ENCODE data around the gene KCNMB2.
"Not testable (repeated sequence)": the region's sequence is repeated elsewhere in the genome, so short reads cannot be mapped to it uniquely, and the experiment has no call there.

KCNMB2 gene

GRCh38 chr3:178519701-178520100 lies 16.5 kb upstream of the KCNMB2 start:
- DNase-seq (ENCODE audit: low read depth), result no peak

- no peak for DNase-seq (ENCODE audit: low read depth)
These were observed 15.8 kb upstream of the KCNMB2 start for GRCh38 chr3:178520451-178520850.

- no peak for DNase-seq (ENCODE audit: low read depth)
These were observed 13.8 kb upstream of the KCNMB2 start for GRCh38 chr3:178522200-178523052.

GRCh38 chr3:178525251-178525650 lies 11.0 kb upstream of the KCNMB2 start:
- no peak for DNase-seq (ENCODE audit: low read depth)

DNA sequence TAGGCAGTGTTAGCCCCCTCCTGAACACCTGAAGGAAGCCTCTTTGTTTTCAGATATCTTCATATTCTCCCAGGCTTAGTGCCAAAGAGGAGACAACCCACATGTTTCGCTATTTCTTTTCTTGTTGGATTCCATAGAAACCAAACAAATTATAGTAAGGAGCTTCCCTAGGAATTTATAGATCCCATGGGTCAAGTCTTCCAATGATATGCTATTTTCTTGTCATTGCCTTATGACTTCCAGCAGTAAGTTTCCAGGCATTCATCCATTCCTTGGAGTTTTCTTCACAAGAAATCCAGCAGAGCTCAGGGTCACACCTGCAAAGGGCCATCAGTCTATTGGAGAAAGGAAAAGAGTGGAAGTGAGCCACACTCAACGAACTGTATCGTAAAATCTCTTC lies 9.9 kb upstream of the KCNMB2 start:
- no peak for DNase-seq (ENCODE audit: low read depth)

DNA sequence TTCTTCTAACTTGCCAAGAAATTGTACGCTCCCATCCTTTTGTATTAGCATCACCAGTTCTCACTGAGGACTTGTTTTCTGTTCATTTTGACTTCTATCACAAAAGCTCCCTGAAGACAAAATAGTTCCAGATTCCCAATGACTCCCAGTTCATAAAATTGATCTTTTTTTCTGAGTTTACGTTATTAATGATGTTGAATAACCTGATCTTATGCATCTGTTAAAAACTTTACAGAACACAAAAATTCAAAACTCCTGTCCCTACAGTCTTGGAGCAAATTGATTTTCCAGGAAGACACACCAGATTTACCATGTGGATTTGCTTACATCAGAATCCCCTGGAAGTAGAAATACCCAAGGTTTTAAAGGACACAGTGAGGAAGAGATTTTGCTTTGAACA lies 8.3 kb upstream of the KCNMB2 start:
- DNase-seq (ENCODE audit: low read depth), result no peak

- DNase-seq (ENCODE audit: low read depth), result no peak
These were observed 6.5 kb upstream of the KCNMB2 start for GRCh38 chr3:178529606-178530225.

- no peak for DNase-seq (ENCODE audit: low read depth)
These were observed 3.8 kb upstream of the KCNMB2 start for GRCh38 chr3:178532476-178532875.

DNA sequence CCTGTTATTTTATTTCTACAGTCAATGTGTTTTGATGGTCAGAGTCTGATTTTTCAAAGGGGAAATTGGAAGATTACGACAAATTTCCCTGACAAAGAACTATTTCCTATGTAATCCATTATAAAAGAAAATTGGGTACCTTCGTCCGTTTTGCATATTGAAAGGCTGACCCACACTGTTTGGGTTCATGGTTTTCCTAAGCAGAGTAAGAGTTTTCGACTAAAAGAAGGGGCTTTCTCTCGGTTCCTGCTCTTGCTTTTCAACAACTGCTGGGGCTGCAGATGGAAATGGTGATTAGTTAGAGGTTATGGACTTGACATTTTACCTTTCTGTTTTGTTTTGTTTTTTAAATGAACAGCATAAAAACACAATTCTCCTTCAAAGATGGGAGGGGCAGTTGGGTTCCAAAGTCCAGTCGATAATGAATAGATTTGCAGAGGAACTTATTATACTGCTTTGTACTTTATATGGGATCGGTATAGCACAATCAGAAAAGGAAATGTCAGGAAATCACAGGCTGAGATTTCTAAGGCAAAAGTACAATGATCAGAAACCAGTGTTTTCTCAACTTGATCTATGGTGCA lies 978 bp downstream of the KCNMB2 start:
- no peak for DNase-seq (ENCODE audit: low read depth)

DNA sequence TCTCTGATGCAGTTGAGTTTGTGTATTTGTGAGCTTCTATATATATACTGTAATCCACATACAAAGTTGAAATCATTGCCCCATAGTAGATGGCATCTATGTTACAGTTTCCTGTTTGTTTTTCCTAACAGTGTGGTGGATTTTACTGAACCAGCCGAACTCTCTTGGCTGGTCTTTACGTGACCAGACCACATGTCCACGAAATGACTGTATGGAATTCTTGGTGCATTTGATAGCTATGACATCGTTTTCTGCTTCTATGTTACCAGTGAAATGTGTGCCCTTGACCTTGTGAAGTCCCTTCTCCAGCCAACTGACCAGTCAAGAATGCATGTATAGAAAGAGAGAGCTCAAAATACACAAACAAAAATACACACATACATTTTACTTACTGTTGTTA lies 1.8 kb downstream of the KCNMB2 start:
- no peak for DNase-seq (ENCODE audit: low read depth)

DNA sequence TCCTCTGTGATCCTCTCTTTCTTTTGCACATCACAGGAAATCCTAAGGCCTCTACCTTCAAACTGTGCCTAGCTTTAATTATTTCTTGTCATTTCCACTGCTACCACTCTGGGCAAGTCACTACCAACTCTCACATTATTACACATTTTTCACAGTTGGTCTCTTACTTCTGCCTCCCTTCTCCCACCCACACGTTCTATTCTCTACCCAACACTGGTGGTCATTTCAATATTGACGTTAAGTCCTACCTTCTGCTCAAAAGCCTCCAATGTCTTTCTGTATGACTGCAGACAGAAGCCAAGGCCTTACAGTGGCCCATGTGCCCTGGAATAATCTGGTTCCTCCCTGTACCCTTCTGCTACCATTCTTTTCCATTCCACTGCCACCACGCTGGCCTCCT lies 3.9 kb downstream of the KCNMB2 start:
- no peak for DNase-seq (ENCODE audit: low read depth)

- no peak for DNase-seq (ENCODE audit: low read depth)
These were observed 9.1 kb downstream of the KCNMB2 start for GRCh38 chr3:178545337-178545736.

DNA sequence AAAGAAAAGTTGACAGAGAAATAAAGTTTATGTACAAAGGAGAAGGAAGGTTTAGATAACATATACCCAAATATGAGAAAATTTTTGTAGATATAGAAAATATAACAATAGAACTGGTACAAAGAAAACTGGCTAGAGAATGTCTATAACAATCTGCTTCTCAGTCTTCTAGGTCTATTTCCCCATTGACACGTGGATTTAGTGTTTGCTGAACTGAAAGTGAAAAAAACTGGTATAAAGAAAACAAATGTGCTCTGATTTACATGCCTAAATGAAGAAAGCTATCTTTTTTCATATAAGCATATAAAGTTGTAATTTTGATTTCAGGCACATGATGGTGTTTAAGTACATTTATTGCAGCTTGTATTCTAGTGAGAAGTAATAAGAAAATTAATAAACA lies 9.8 kb downstream of the KCNMB2 start:
- DNase-seq (ENCODE audit: low read depth), result no peak

DNA sequence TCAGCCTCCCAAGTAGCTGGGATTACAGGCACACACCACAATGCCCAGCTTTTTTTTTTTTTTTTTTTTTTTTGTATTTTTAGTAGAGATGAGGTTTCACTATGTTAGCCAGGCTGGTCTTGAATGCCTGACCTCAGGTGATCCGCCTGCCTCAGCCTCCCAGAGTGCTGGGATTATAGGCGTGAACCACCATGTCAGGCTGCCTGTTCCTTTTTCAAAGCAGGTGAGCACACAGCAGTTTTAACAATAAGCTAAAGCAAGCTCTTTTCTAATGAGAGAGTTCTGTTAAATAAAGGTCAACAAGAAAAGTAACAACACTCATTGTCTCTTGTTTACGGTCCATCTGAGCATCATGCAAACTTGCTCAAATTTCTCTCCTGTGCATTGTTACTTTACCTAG lies 13.2 kb downstream of the KCNMB2 start:
- DNase-seq (ENCODE audit: low read depth), result not testable (repeated sequence)

- no peak for DNase-seq (ENCODE audit: low read depth)
These were observed 15.7 kb downstream of the KCNMB2 start for GRCh38 chr3:178551916-178552321.

DNA sequence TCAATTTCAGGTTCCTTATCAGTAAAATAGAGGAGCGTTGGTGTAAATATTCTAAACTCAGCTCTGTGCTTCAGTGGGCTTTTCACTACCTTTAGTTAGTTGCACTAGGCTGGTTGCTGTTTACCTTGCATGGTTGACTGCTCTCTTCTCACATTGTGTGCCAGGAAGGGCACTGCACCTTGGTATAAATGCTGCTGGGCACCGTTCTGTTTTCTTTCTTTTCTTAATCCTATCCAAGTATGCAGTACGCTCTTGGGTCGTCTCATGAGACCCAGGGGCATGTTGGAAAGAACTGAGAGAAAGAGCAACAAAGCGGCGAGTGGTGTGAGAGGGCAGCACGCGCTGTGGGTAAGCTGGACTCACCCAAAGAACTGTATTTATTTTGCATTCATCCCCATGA lies 22.4 kb downstream of the KCNMB2 start:
- DNase-seq (ENCODE audit: low read depth), result no peak

DNA sequence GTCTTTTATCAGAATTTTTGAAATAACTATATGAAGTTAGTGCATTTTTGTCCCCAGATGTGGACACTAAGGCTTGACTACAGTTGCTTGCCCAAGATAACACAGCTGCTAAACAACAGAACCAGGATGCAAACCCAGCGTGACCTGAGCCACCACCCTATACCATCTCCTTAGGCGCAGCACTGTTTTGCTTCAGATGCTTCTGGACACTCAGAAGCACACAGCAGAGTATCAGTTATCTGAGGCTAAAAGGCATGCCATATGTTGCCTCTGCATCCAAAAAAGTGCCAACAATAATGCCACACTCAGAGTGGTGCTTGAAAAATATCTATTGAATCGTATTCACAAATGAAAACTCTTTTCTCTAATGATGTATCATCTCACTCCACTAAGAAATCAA lies 24.5 kb downstream of the KCNMB2 start:
- DNase-seq (ENCODE audit: low read depth), result no peak

- no peak for DNase-seq (ENCODE audit: low read depth)
These were observed 25.0 kb downstream of the KCNMB2 start for GRCh38 chr3:178561239-178561638.

DNA sequence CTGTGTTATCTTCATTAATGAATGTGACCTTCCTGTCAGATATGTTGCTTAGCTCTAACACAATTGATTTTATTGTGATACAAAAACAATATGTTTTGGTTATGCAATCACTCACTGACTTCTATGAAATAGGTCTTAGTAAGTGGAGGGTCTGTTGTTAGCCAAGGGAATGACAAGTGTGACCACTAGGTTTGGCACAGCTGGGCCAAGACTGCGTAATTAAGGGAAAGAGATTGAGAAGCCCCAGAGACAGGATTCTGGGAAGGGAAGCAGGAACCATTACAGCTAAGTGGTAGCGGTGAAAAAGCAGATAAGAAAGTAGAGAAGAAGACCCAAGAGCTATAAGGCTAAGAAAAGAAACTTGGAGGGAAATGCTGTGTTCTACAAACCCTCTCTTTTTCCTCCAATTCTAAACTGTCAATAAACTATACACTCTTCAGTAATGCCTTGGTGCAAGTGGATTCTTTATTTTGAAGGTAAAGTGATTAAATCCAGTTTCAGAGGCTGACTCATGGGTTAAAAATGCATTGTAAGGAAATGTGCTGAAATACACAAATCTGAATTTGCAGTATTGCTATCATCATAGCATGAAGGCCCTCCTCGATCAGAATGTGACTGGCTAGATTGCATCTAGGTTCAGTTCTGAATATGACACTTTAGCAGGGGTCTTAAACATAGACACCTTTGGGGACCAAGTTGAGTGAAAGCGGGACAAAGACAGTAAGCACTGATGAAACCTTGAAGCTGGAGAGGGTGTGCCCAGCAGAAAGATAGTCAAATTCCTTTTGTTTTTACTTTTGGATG lies 26.1 kb downstream of the KCNMB2 start:
- DNase-seq (ENCODE audit: low read depth), result no peak

DNA sequence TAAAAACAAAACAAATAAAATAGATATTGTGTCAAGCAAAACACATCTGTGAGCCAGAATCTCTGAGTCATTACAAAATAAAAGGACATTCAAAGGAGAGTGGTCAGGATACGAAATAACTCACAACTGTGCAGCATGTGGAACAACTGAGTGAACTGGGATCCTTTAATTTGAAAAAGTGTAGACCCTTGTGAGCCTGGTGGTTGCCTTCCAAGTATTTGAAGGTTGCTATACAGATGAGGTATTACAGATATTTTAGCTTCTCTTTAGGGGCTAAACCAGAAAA lies 26.7 kb downstream of the KCNMB2 start:
- DNase-seq (ENCODE audit: low read depth), result no peak

GRCh38 chr3:178567611-178568010 lies 31.4 kb downstream of the KCNMB2 start:
- no peak for DNase-seq (ENCODE audit: low read depth)

GRCh38 chr3:178568155-178568731 lies 32.0 kb downstream of the KCNMB2 start:
- no peak for DNase-seq (ENCODE audit: low read depth)
